Immature natural killer cell (primary cell): Measurements from ENCODE around the gene CALN1. TPM values are rescaled to one million over a fixed set of nuclear protein-coding genes. Genes with fewer than 3 reads are reported as not detected.

Source experiments
- DNase-seq, 3 donors: peaks; one replicate each; pipeline ENCODE4 v3.0.0; 2022; ENCODE audit warnings: mixed read lengths in 1 of 3
- H3K27ac Mint-ChIP-seq, 6 donors: one replicate each; pipeline ENCODE4 v1.8.0; 2020; ENCODE audit warnings: mixed read lengths in 6 of 6, mild to moderate bottlenecking in 5 of 6, inconsistent platforms in 4 of 6, moderate library complexity in 3 of 6
- H3K27me3 Mint-ChIP-seq, 3 donors: one replicate each; pipeline ENCODE4 v1.8.0; 2020 to 2021; ENCODE audit warnings: low read depth in 3 of 3, mild to moderate bottlenecking in 3 of 3, mixed read lengths in 3 of 3, moderate library complexity in 3 of 3, inconsistent platforms in 1 of 3
- H3K36me3 Mint-ChIP-seq, 3 donors: one replicate each; pipeline ENCODE4 v1.8.0; 2020; ENCODE audit warnings: mixed read lengths in 3 of 3, inconsistent platforms in 2 of 3, mild to moderate bottlenecking in 2 of 3
- H3K4me1 Mint-ChIP-seq, 2 donors: one replicate each; pipeline ENCODE4 v1.8.0; 2020; ENCODE audit warnings: inconsistent platforms in 2 of 2, mild to moderate bottlenecking in 2 of 2, mixed read lengths in 2 of 2, moderate library complexity in 1 of 2
- H3K4me3 Mint-ChIP-seq, 5 donors: one replicate each; pipeline ENCODE4 v1.8.0; 2020; ENCODE audit warnings: mild to moderate bottlenecking in 5 of 5, mixed read lengths in 5 of 5, inconsistent platforms in 3 of 5, moderate library complexity in 3 of 5
- H3K9me3 Mint-ChIP-seq, 6 donors: one replicate each; pipeline ENCODE4 v1.8.0; 2020; ENCODE audit warnings: mild to moderate bottlenecking in 6 of 6, mixed read lengths in 6 of 6, inconsistent platforms in 4 of 6, moderate library complexity in 3 of 6
- polyA plus RNA-seq, 3 donors: library from polyadenylated mRNA; unstranded; fragments of 300-500 nt; fragmentation: Illumina TruSeq; gene quantifications; one replicate each; pipeline ENCODE4 v1.2.3, GENCODE V29; 2021

The CALN1 gene
- polyA plus RNA-seq, 3 donors from 2014 or later, result not detected

- H3K27ac Mint-ChIP-seq, result no peak overlapping the region
- no peaks in the 10 kb centered on the region for H3K36me3 Mint-ChIP-seq
- H3K9me3 Mint-ChIP-seq, result peaks cover 0 to 27% (median 5%) of the 10 kb centered on the region in 6 donors
- H3K27me3 Mint-ChIP-seq, result peaks cover 0 to 3% (median 2%) of the 10 kb centered on the region in 3 donors
- H3K4me1 Mint-ChIP-seq, result no peaks in the 10 kb centered on the region
- DNase-seq, result no peak
- no peak overlapping the region for H3K4me3 Mint-ChIP-seq
Observed at GRCh38 chr7:72035266-72035665, 376.9 kb downstream of the CALN1 start.

- no peak overlapping the region for H3K27ac Mint-ChIP-seq
- H3K4me3 Mint-ChIP-seq, result no peak overlapping the region
- no peaks in the 10 kb centered on the region for H3K4me1 Mint-ChIP-seq
- peaks cover 0 to 3% (median 2%) of the 10 kb centered on the region in 3 donors for H3K27me3 Mint-ChIP-seq
- peaks cover 0 to 27% (median 3%) of the 10 kb centered on the region in 6 donors for H3K9me3 Mint-ChIP-seq
- H3K36me3 Mint-ChIP-seq, result no peaks in the 10 kb centered on the region
- DNase-seq, result no peak
Observed at GRCh38 chr7:72032934-72033333, 379.2 kb downstream of the CALN1 start.

GRCh38 chr7:72030994-72031667, 381.0 kb downstream of the CALN1 start:
- Mint-ChIP-seq H3K27ac (no peak overlapping the region), H3K36me3 (no peaks in the 10 kb centered on the region), H3K4me3 (no peak overlapping the region), H3K4me1 (no peaks in the 10 kb centered on the region), H3K9me3 (peaks cover 0 to 16% (median 5%) of the 10 kb centered on the region in 6 donors), H3K27me3 (peaks cover 0 to 5% (median under 1%) of the 10 kb centered on the region in 3 donors)
- no peak for DNase-seq

- Mint-ChIP-seq H3K27me3 (peaks cover 0 to 3% (median 0%) of the 10 kb centered on the region in 3 donors), H3K9me3 (peaks cover 4 to 19% (median 8%) of the 10 kb centered on the region in 6 donors), H3K4me1 (no peaks in the 10 kb centered on the region), H3K4me3 (no peak overlapping the region), H3K27ac (no peak overlapping the region), H3K36me3 (no peaks in the 10 kb centered on the region)
- no peak for DNase-seq
Observed at GRCh38 chr7:72028267-72028666, 383.9 kb downstream of the CALN1 start.

GRCh38 chr7:72025381-72025960, 386.7 kb downstream of the CALN1 start:
- H3K4me3 Mint-ChIP-seq, result no peak overlapping the region
- H3K4me1 Mint-ChIP-seq, result no peaks in the 10 kb centered on the region
- H3K36me3 Mint-ChIP-seq, result no peaks in the 10 kb centered on the region
- peaks cover 4 to 24% (median 11%) of the 10 kb centered on the region in 6 donors for H3K9me3 Mint-ChIP-seq
- peaks cover 0 to 3% (median 0%) of the 10 kb centered on the region in 3 donors for H3K27me3 Mint-ChIP-seq
- no peak for DNase-seq
- no peak overlapping the region for H3K27ac Mint-ChIP-seq

GRCh38 chr7:72023926-72024325, 388.2 kb downstream of the CALN1 start:
- Mint-ChIP-seq H3K27me3 (peaks cover 0 to 3% (median 0%) of the 10 kb centered on the region in 3 donors), H3K4me3 (no peak overlapping the region), H3K27ac (no peak overlapping the region), H3K4me1 (no peaks in the 10 kb centered on the region), H3K36me3 (no peaks in the 10 kb centered on the region), H3K9me3 (peaks cover 4 to 29% (median 11%) of the 10 kb centered on the region in 6 donors)
- DNase-seq, result no peak

- no peak overlapping the region for H3K27ac Mint-ChIP-seq
- no peaks in the 10 kb centered on the region for H3K36me3 Mint-ChIP-seq
- H3K4me3 Mint-ChIP-seq, result no peak overlapping the region
- H3K9me3 Mint-ChIP-seq, result peaks cover 0 to 33% (median 13%) of the 10 kb centered on the region in 6 donors
- no peaks in the 10 kb centered on the region for H3K27me3 Mint-ChIP-seq
- H3K4me1 Mint-ChIP-seq, result no peaks in the 10 kb centered on the region
- DNase-seq, result no peak
Observed at GRCh38 chr7:72021716-72022115, 390.4 kb downstream of the CALN1 start.

GRCh38 chr7:72020311-72020710, 391.8 kb downstream of the CALN1 start:
- H3K27ac Mint-ChIP-seq, result no peak overlapping the region
- no peaks in the 10 kb centered on the region for H3K27me3 Mint-ChIP-seq
- no peak for DNase-seq
- H3K36me3 Mint-ChIP-seq, result no peaks in the 10 kb centered on the region
- H3K4me3 Mint-ChIP-seq, result no peak overlapping the region
- H3K9me3 Mint-ChIP-seq, result peaks cover 0 to 28% (median 7%) of the 10 kb centered on the region in 6 donors
- no peaks in the 10 kb centered on the region for H3K4me1 Mint-ChIP-seq

- Mint-ChIP-seq H3K9me3 (peaks cover 0 to 28% (median 6%) of the 10 kb centered on the region in 6 donors), H3K36me3 (no peaks in the 10 kb centered on the region), H3K4me3 (no peak overlapping the region), H3K27ac (no peak overlapping the region), H3K27me3 (no peaks in the 10 kb centered on the region), H3K4me1 (no peaks in the 10 kb centered on the region)
- DNase-seq, result no peak
Observed at GRCh38 chr7:72019436-72019835, 392.7 kb downstream of the CALN1 start.

- DNase-seq, result no peak
- Mint-ChIP-seq H3K9me3 (peaks cover 0 to 17% (median 5%) of the 10 kb centered on the region in 6 donors), H3K36me3 (no peaks in the 10 kb centered on the region), H3K27ac (no peak overlapping the region), H3K4me3 (no peak overlapping the region), H3K4me1 (no peaks in the 10 kb centered on the region), H3K27me3 (no peaks in the 10 kb centered on the region)
Observed at GRCh38 chr7:72017756-72018155, 394.4 kb downstream of the CALN1 start.

- DNase-seq, result no peak
- no peak overlapping the region for H3K4me3 Mint-ChIP-seq
- H3K27ac Mint-ChIP-seq, result no peak overlapping the region
- H3K9me3 Mint-ChIP-seq, result peaks cover 0 to 10% (median 1%) of the 10 kb centered on the region in 6 donors
- no peaks in the 10 kb centered on the region for H3K27me3 Mint-ChIP-seq
- no peaks in the 10 kb centered on the region for H3K4me1 Mint-ChIP-seq
- H3K36me3 Mint-ChIP-seq, result no peaks in the 10 kb centered on the region
Observed at GRCh38 chr7:72016574-72016973, 395.6 kb downstream of the CALN1 start.

- Mint-ChIP-seq H3K9me3 (peaks cover 0 to 13% (median 1%) of the 10 kb centered on the region in 6 donors), H3K4me1 (no peaks in the 10 kb centered on the region), H3K27me3 (peaks cover 0 to 2% (median 0%) of the 10 kb centered on the region in 3 donors), H3K27ac (no peak overlapping the region), H3K4me3 (no peak overlapping the region), H3K36me3 (no peaks in the 10 kb centered on the region)
- DNase-seq, result no peak
Observed at GRCh38 chr7:72015136-72015535, 397.0 kb downstream of the CALN1 start.

- Mint-ChIP-seq H3K4me1 (no peaks in the 10 kb centered on the region), H3K27ac (no peak overlapping the region), H3K9me3 (peaks cover 0 to 13% (median 0%) of the 10 kb centered on the region in 6 donors), H3K27me3 (peaks cover 0 to 2% (median 2%) of the 10 kb centered on the region in 3 donors), H3K4me3 (no peak overlapping the region), H3K36me3 (no peaks in the 10 kb centered on the region)
- no peak for DNase-seq
Observed at GRCh38 chr7:72007018-72007417, 405.1 kb downstream of the CALN1 start.

GRCh38 chr7:72003236-72003635, 408.9 kb downstream of the CALN1 start:
- Mint-ChIP-seq H3K27me3 (peaks cover 0 to 2% (median 0%) of the 10 kb centered on the region in 3 donors), H3K36me3 (no peaks in the 10 kb centered on the region), H3K4me1 (no peaks in the 10 kb centered on the region), H3K9me3 (peaks cover 0 to 10% (median 4%) of the 10 kb centered on the region in 6 donors), H3K4me3 (no peak overlapping the region), H3K27ac (no peak overlapping the region)
- no peak for DNase-seq
